Measurements from ENCODE around the gene IBSP. TPM values are rescaled to one million over a fixed set of nuclear protein-coding genes. Genes with fewer than 3 reads are reported as not detected.

The IBSP gene
- total RNA-seq, 1 experiment from 2014 or later: not detected

GRCh38 chr4:87824352-87824751, 25.0 kb downstream of the IBSP start:
- Mint-ChIP-seq H3K4me1 (ENCODE audit: low read depth, unreplicated experiment) (peaks cover 8% of the 10 kb centered on the region), H3K27ac (ENCODE audit: unreplicated experiment) (no peak overlapping the region), H3K36me3 (ENCODE audit: insufficient read depth, unreplicated experiment) (no peaks in the 10 kb centered on the region), H3K27me3 (ENCODE audit: unreplicated experiment) (no peaks in the 10 kb centered on the region), H3K4me3 (ENCODE audit: low read depth, unreplicated experiment) (no peak overlapping the region), H3K9me3 (ENCODE audit: low read depth, unreplicated experiment) (no peaks in the 10 kb centered on the region)
- no TSS peak for BruUV-seq (replicated peaks)
- intact Hi-C loops (cut with micrococcal nuclease; ENCODE audit: unreplicated experiment): no loop called here
- DNase-seq: no peak
- CTCF ChIA-PET: no interaction called here
- no peak for TF ChIP-seq CTCF (IDR thresholded peaks at IDR 0.05; ENCODE audit: unreplicated experiment)

GRCh38 chr4:87832669-87833068, 33.3 kb downstream of the IBSP start, which contains the start of gene MEPE:
Gene MEPE (plus strand): TSS chr4:87832969. CDS start chr4:87834715, 1,746 bp downstream.
- Mint-ChIP-seq H3K27me3 (ENCODE audit: unreplicated experiment) (no peaks in the 10 kb centered on the region), H3K4me3 (ENCODE audit: low read depth, unreplicated experiment) (no peak within 1 kb of the TSS), H3K27ac (ENCODE audit: unreplicated experiment) (no peak within 1 kb of the TSS), H3K4me1 (ENCODE audit: low read depth, unreplicated experiment) (no peaks in the 10 kb centered on the region), H3K36me3 (ENCODE audit: insufficient read depth, unreplicated experiment) (no peaks in the 10 kb centered on the region), H3K9me3 (ENCODE audit: low read depth, unreplicated experiment) (no peaks in the 10 kb centered on the region)
- BruUV-seq (replicated peaks): no TSS peak
- DNase-seq: no peak
- intact Hi-C loops (cut with micrococcal nuclease; ENCODE audit: unreplicated experiment): no loop called here
- CTCF ChIA-PET: no interaction called here
- no peak for TF ChIP-seq CTCF (IDR thresholded peaks at IDR 0.05; ENCODE audit: unreplicated experiment)

GRCh38 chr4:87834401-87834800, 35.0 kb downstream of the IBSP start:
- Mint-ChIP-seq H3K4me3 (ENCODE audit: low read depth, unreplicated experiment) (no peak overlapping the region), H3K4me1 (ENCODE audit: low read depth, unreplicated experiment) (no peaks in the 10 kb centered on the region), H3K27ac (ENCODE audit: unreplicated experiment) (no peak overlapping the region), H3K27me3 (ENCODE audit: unreplicated experiment) (no peaks in the 10 kb centered on the region), H3K36me3 (ENCODE audit: insufficient read depth, unreplicated experiment) (no peaks in the 10 kb centered on the region), H3K9me3 (ENCODE audit: low read depth, unreplicated experiment) (no peaks in the 10 kb centered on the region)
- intact Hi-C loops (cut with micrococcal nuclease; ENCODE audit: unreplicated experiment): no loop called here
- CTCF ChIA-PET: no interaction called here
- no TSS peak for BruUV-seq (replicated peaks)
- TF ChIP-seq CTCF (IDR thresholded peaks at IDR 0.05; ENCODE audit: unreplicated experiment): no peak
- no peak for DNase-seq

- no peak overlapping the region for H3K27ac Mint-ChIP-seq (ENCODE audit: unreplicated experiment)
- H3K36me3 Mint-ChIP-seq (ENCODE audit: insufficient read depth, unreplicated experiment): no peaks in the 10 kb centered on the region
- CTCF ChIA-PET: no interaction called here
- H3K9me3 Mint-ChIP-seq (ENCODE audit: low read depth, unreplicated experiment): no peaks in the 10 kb centered on the region
- no peaks in the 10 kb centered on the region for H3K27me3 Mint-ChIP-seq (ENCODE audit: unreplicated experiment)
- H3K4me1 Mint-ChIP-seq (ENCODE audit: low read depth, unreplicated experiment): no peaks in the 10 kb centered on the region
- TF ChIP-seq CTCF (IDR thresholded peaks at IDR 0.05; ENCODE audit: unreplicated experiment): no peak
- no TSS peak for BruUV-seq (replicated peaks)
- intact Hi-C loops (cut with micrococcal nuclease; ENCODE audit: unreplicated experiment): no loop called here
- DNase-seq: no peak
- no peak overlapping the region for H3K4me3 Mint-ChIP-seq (ENCODE audit: low read depth, unreplicated experiment)
These were observed 35.8 kb downstream of the IBSP start for GRCh38 chr4:87835197-87835596.

Measured in Calu3 (cell line).